ENCODE data around the gene TTLL4. TPM values are rescaled to one million over a fixed set of nuclear protein-coding genes. Genes with fewer than 3 reads are reported as not detected.

Gene TTLL4
- total RNA-seq, 1 donor from 2014 or later = 33.8 TPM

GRCh38 chr2:218736531-218736930 lies 25.9 kb downstream of the TTLL4 start:
- Mint-ChIP-seq H3K9me3 (ENCODE audit: unreplicated experiment) (no peaks in the 10 kb centered on the region), H3K27ac (ENCODE audit: unreplicated experiment) (no peak overlapping the region), H3K36me3 (ENCODE audit: low read depth, unreplicated experiment) (peaks cover 20% of the 10 kb centered on the region), H3K27me3 (ENCODE audit: low read depth, unreplicated experiment) (no peaks in the 10 kb centered on the region), H3K4me1 (ENCODE audit: low read depth, unreplicated experiment) (peaks cover 29% of the 10 kb centered on the region), H3K4me3 (ENCODE audit: unreplicated experiment) (no peak overlapping the region)
- H3K27me3 ChIP-seq (ENCODE audit: insufficient read depth, low read length) = no peaks in the 10 kb centered on the region
- peaks cover 58% of the 10 kb centered on the region for H3K79me2 ChIP-seq (ENCODE audit: insufficient read depth, low read length)
- H3K4me1 ChIP-seq (ENCODE audit: insufficient read depth, low read length) = peaks cover 21% of the 10 kb centered on the region
- DNase-seq (ENCODE audit: low read depth) = no peak
- no peaks in the 10 kb centered on the region for H3K9me3 ChIP-seq (ENCODE audit: insufficient read depth, low read depth, low read length)
- no peak overlapping the region for H3K9ac ChIP-seq (ENCODE audit: low read length)
- no peak overlapping the region for H2AFZ ChIP-seq (ENCODE audit: low read depth, low read length)
- peaks cover 30% of the 10 kb centered on the region for H3K36me3 ChIP-seq (ENCODE audit: insufficient read depth, low read length)
- no peak for FAIRE-seq
- no peak overlapping the region for H3K4me3 ChIP-seq (ENCODE audit: insufficient read depth, low read depth, low read length)
- TF ChIP-seq EZH2 (IDR thresholded peaks at IDR 0.05; ENCODE audit: insufficient read depth, low read length) = no peak
- H3K27ac ChIP-seq (ENCODE audit: low read depth, low read length) = no peak overlapping the region
- no peak overlapping the region for H3K4me2 ChIP-seq (ENCODE audit: low read length)
- H4K20me1 ChIP-seq (ENCODE audit: insufficient read depth, low read length) = peaks cover 14% of the 10 kb centered on the region

DNA sequence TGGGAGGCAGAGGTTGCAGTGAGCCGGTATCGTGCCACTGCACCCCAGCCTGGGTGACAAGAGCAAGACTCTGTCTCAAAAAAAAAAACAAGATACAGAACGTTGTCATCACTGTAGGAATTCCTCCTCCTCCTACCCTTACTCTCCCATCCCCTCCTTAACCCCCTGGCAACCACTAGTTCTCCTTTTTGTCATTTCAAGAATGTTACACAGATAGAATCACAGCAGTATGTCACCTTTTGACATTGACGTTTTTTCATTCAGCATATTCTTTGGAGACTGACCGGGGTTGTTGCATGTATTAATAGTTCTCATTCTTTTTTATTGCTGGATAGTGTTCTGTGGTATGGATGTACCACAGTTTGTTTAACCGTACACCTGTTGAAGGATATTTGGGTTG lies 32.4 kb downstream of the TTLL4 start:
- H3K4me2 ChIP-seq (ENCODE audit: low read length) = no peak overlapping the region
- peaks cover 3% of the 10 kb centered on the region for H4K20me1 ChIP-seq (ENCODE audit: insufficient read depth, low read length)
- TF ChIP-seq CTCF (IDR thresholded peaks at IDR 0.05; ENCODE audit: insufficient read depth, low read depth, low read length) = no peak
- no peak for TF ChIP-seq EZH2 (IDR thresholded peaks at IDR 0.05; ENCODE audit: insufficient read depth, low read length)
- H3K36me3 Mint-ChIP-seq (ENCODE audit: low read depth, unreplicated experiment) = peaks cover 33% of the 10 kb centered on the region
- H3K27me3 Mint-ChIP-seq (ENCODE audit: low read depth, unreplicated experiment) = no peaks in the 10 kb centered on the region
- no peak overlapping the region for H3K9ac ChIP-seq (ENCODE audit: low read length)
- FAIRE-seq = no peak
- no peaks in the 10 kb centered on the region for H3K27me3 ChIP-seq (ENCODE audit: insufficient read depth, low read length)
- peaks cover 14% of the 10 kb centered on the region for H3K79me2 ChIP-seq (ENCODE audit: insufficient read depth, low read length)
- H3K9me3 ChIP-seq (ENCODE audit: insufficient read depth, low read depth, low read length) = no peaks in the 10 kb centered on the region
- no peak for DNase-seq (ENCODE audit: low read depth)
- no peak overlapping the region for H3K27ac ChIP-seq (ENCODE audit: low read depth, low read length)
- H3K4me1 ChIP-seq (ENCODE audit: insufficient read depth, low read length) = peaks cover 8% of the 10 kb centered on the region
- no peak overlapping the region for H3K4me3 ChIP-seq (ENCODE audit: insufficient read depth, low read depth, low read length)
- no peaks in the 10 kb centered on the region for H3K9me3 Mint-ChIP-seq (ENCODE audit: unreplicated experiment)
- no peak overlapping the region for H2AFZ ChIP-seq (ENCODE audit: low read depth, low read length)
- no peak overlapping the region for H3K4me3 Mint-ChIP-seq (ENCODE audit: unreplicated experiment)
- H3K4me1 Mint-ChIP-seq (ENCODE audit: low read depth, unreplicated experiment) = peaks cover 12% of the 10 kb centered on the region
- peaks cover 34% of the 10 kb centered on the region for H3K36me3 ChIP-seq (ENCODE audit: insufficient read depth, low read length)
- H3K27ac Mint-ChIP-seq (ENCODE audit: unreplicated experiment) = no peak overlapping the region

GRCh38 chr2:218744615-218745014 lies 34.0 kb downstream of the TTLL4 start:
- no peak overlapping the region for H3K27ac ChIP-seq (ENCODE audit: low read depth, low read length)
- no peak overlapping the region for H3K4me2 ChIP-seq (ENCODE audit: low read length)
- no peak overlapping the region for H2AFZ ChIP-seq (ENCODE audit: low read depth, low read length)
- Mint-ChIP-seq H3K27me3 (ENCODE audit: low read depth, unreplicated experiment) (no peaks in the 10 kb centered on the region), H3K27ac (ENCODE audit: unreplicated experiment) (no peak overlapping the region), H3K4me1 (ENCODE audit: low read depth, unreplicated experiment) (peaks cover 12% of the 10 kb centered on the region), H3K4me3 (ENCODE audit: unreplicated experiment) (no peak overlapping the region), H3K36me3 (ENCODE audit: low read depth, unreplicated experiment) (peaks cover 44% of the 10 kb centered on the region), H3K9me3 (ENCODE audit: unreplicated experiment) (no peaks in the 10 kb centered on the region)
- peaks cover under 1% of the 10 kb centered on the region for H3K79me2 ChIP-seq (ENCODE audit: insufficient read depth, low read length)
- no peaks in the 10 kb centered on the region for H3K27me3 ChIP-seq (ENCODE audit: insufficient read depth, low read length)
- FAIRE-seq (no peak), DNase-seq (ENCODE audit: low read depth) (no peak)
- no peak overlapping the region for H3K9ac ChIP-seq (ENCODE audit: low read length)
- no peak overlapping the region for H3K4me3 ChIP-seq (ENCODE audit: insufficient read depth, low read depth, low read length)
- H3K9me3 ChIP-seq (ENCODE audit: insufficient read depth, low read depth, low read length) = no peaks in the 10 kb centered on the region
- peaks cover 34% of the 10 kb centered on the region for H3K36me3 ChIP-seq (ENCODE audit: insufficient read depth, low read length)
- H4K20me1 ChIP-seq (ENCODE audit: insufficient read depth, low read length) = peaks cover 3% of the 10 kb centered on the region
- H3K4me1 ChIP-seq (ENCODE audit: insufficient read depth, low read length) = peaks cover 8% of the 10 kb centered on the region
- TF ChIP-seq EZH2 (IDR thresholded peaks at IDR 0.05; ENCODE audit: insufficient read depth, low read length) (no peak), CTCF (IDR thresholded peaks at IDR 0.05; ENCODE audit: insufficient read depth, low read depth, low read length) (no peak)

All from astrocyte (in vitro differentiated cells and primary cell).